ENCODE data around the gene SELENOO.

DNA sequence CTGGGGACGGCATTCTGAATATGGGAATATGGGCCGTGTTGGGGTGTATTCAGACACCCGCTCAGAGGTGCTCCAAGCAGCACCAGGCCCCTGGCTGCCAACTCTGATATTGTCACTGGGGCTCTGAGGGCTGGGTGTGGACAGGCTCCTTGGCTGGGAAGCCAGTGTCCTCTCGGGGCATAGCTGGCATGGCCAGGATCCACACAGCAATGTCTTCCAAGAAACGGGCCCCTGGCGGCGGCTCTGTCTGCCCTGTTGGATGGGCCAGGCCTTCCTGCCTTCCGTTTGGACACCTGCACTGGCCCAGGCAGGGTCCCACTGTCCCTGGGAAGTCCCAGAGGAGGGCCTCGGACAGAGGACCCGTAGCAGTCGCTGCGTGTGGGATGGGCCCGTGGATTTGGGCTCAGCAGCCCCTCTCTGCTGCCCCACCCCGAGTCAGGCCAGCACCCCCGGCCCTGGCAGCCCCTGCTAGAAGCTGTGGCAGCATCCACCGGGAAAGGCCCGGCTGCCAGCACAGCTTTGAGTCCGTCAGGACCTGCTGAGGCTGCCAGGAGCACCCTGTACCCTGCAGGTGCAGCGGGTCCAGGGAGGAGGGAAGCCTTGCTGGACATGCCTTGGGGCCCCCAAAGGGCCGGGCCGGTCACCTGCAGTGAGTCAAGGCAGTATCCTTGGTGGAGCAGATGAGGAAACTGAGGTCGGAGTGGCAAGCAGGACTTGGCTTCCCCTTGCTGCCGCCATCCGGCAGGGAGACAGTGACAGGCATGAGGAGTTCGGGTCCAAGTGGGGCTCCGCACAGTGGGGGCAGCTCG, 26.2 kb upstream of the SELENOO start:
- TF ChIP-seq CREB1 (IDR thresholded peaks at IDR 0.05; ENCODE audit: low read depth) (no peak), FOXM1 (IDR thresholded peaks at IDR 0.05; ENCODE audit: borderline replicate concordance, low read depth) (no peak), YY1 (IDR thresholded peaks at IDR 0.05; ENCODE audit: low read depth) (no peak), EP300 (IDR thresholded peaks at IDR 0.05; ENCODE audit: borderline replicate concordance) (no peak), TAF1 (IDR thresholded peaks at IDR 0.05; ENCODE audit: low read depth) (no peak), NFIC (IDR thresholded peaks at IDR 0.05) (no peak), REST (IDR thresholded peaks at IDR 0.05; ENCODE audit: low read depth) (no peak), CEBPB (IDR thresholded peaks at IDR 0.05) (no peak), ZBTB7A (IDR thresholded peaks at IDR 0.05; ENCODE audit: low read depth) (no peak), RAD21 (IDR thresholded peaks at IDR 0.05; ENCODE audit: low read depth) (no peak)
- TF ChIP-seq, protein P1, sequence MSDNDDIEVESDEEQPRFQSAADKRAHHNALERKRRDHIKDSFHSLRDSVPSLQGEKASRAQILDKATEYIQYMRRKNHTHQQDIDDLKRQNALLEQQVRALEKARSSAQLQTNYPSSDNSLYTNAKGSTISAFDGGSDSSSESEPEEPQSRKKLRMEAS (IDR thresholded peaks at IDR 0.05), result no peak

All from Ishikawa (cell line).